ENCODE data around the gene VWA5A. TPM values are rescaled to one million over a fixed set of nuclear protein-coding genes. Genes with fewer than 3 reads are reported as not detected.

Gene VWA5A
- total and polyA plus RNA-seq, 9 of the 15 experiments (the other 6 are each of a cell fraction or from before 2014, with no cell fraction given) = 4.6 to 19.7 (median 6.9) TPM

GRCh38 chr11:124069429-124070401, 45.5 kb upstream of the VWA5A start (continued):
- TF ChIP-seq MAX (CRISPR knock-in tag; IDR thresholded peaks at IDR 0.05) (peak; percentile 89), BRD9 (IDR thresholded peaks at IDR 0.05; ENCODE audit: low read depth, partially characterized antibody) (no peak), ZKSCAN1 (IDR thresholded peaks at IDR 0.05; ENCODE audit: low read depth, low read length) (0 out of 2 replicates have a peak, but pooled peaks have one; percentile 61), RCOR1 (IDR thresholded peaks at IDR 0.05; ENCODE audit: borderline replicate concordance in 1 of 2, low read depth in 2 of 2, low read length in 2 of 2) (peak in 1 of 2 experiments; percentile 71; a peak in 2 of 4 replicates), ZFP30 (CRISPR knock-in tag; IDR thresholded peaks at IDR 0.05; ENCODE audit: borderline replicate concordance) (no peak), ETS2 (tag; IDR thresholded peaks at IDR 0.05; ENCODE audit: borderline replicate concordance, poor library complexity, severe bottlenecking) (no peak), CEBPG (CRISPR knock-in tag; IDR thresholded peaks at IDR 0.05) (no peak), CEBPG (tag; conservative IDR thresholded peaks at IDR 0.05 in 1 of 2, IDR thresholded peaks at IDR 0.05 in 1 of 2) (no peak), ZNF589 (CRISPR knock-in tag; IDR thresholded peaks at IDR 0.05; ENCODE audit: low read depth) (no peak), SMC3 (conservative IDR thresholded peaks at IDR 0.05; ENCODE audit: insufficient read depth, low read depth, low read length) (peak; percentile 87), ILK (tag; IDR thresholded peaks at IDR 0.05; ENCODE audit: borderline replicate concordance, low read depth) (no peak), ZFX (CRISPR knock-in tag; IDR thresholded peaks at IDR 0.05) (no peak), DEAF1 (CRISPR knock-in tag; IDR thresholded peaks at IDR 0.05) (peak; percentile 86), TRIM28 (IDR thresholded peaks at IDR 0.05) (0 out of 2 replicates have a peak, but pooled peaks have one; percentile 50), NR3C1 (CRISPR knock-in tag; IDR thresholded peaks at IDR 0.05) (no peak), ZNF431 (CRISPR knock-in tag; IDR thresholded peaks at IDR 0.05) (no peak), TFAM (CRISPR knock-in tag; conservative IDR thresholded peaks at IDR 0.05) (no peak), KAT7 (CRISPR knock-in tag; IDR thresholded peaks at IDR 0.05; ENCODE audit: borderline replicate concordance) (no peak), CREB1 (IDR thresholded peaks at IDR 0.05) (peak; percentile 24; the same call in 1 of the 2 replicates), CREB1 (CRISPR knock-in tag; IDR thresholded peaks at IDR 0.05) (peak; percentile 65; the same call in 1 of the 2 replicates), NEUROD1 (IDR thresholded peaks at IDR 0.05; ENCODE audit: borderline replicate concordance, low read depth, low read length, partially characterized antibody) (peak; percentile 23), SIRT6 (IDR thresholded peaks at IDR 0.05; ENCODE audit: low read depth, low read length) (no peak)
- TF ChIP-seq, protein P1, sequence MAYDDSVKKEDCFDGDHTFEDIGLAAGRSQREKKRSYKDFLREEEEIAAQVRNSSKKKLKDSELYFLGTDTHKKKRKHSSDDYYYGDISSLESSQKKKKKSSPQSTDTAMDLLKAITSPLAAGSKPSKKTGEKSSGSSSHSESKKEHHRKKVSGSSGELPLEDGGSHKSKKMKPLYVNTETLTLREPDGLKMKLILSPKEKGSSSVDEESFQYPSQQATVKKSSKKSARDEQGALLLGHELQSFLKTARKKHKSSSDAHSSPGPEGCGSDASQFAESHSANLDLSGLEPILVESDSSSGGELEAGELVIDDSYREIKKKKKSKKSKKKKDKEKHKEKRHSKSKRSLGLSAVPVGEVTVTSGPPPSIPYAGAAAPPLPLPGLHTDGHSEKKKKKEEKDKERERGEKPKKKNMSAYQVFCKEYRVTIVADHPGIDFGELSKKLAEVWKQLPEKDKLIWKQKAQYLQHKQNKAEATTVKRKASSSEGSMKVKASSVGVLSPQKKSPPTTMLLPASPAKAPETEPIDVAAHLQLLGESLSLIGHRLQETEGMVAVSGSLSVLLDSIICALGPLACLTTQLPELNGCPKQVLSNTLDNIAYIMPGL (CRISPR knock-in tag; IDR thresholded peaks at IDR 0.05) = no peak

Data from K562 (cell line).